OCI-LY3 (cell line): Measurements from ENCODE around the gene CTSW.

Experiments used
- EZH2phosphoT487 ChIP-seq: fragments of 200-600 bp; shearing (Covaris generic); IDR thresholded peaks from 2 replicates; pipeline ENCODE4 v1.6.1; 2018; ENCODE audit warnings: antibody characterized with exemption, mixed run types, low read depth
- TF ChIP-seq, protein P1 (sequence below): fragments of 200-600, 300-600 bp; sonication (generic); IDR thresholded peaks from 2 replicates; pipeline ENCODE4 v1.5.1; 2014; ENCODE audit warnings: antibody characterized with exemption, low read length, low read depth

DNA sequence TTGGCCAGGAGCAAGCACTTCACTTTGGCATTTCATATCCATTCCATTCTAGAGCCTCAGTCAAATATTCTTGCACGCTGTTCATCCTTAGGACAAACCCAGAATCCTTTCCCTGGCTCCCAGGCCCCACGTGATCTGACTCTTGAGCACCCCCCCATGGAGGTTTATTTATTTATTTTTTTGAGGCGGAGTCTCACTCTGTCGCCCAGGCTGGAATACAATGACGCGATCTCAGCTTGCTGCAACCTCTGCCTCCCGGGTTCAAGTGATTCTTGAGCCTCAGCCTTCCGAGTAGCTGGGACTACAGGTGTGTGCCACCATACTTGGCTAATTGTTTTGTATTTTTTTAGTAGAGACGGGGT lies 52.9 kb downstream of the CTSW start:
- no peak for TF ChIP-seq EZH2phosphoT487
- TF ChIP-seq, protein P1, sequence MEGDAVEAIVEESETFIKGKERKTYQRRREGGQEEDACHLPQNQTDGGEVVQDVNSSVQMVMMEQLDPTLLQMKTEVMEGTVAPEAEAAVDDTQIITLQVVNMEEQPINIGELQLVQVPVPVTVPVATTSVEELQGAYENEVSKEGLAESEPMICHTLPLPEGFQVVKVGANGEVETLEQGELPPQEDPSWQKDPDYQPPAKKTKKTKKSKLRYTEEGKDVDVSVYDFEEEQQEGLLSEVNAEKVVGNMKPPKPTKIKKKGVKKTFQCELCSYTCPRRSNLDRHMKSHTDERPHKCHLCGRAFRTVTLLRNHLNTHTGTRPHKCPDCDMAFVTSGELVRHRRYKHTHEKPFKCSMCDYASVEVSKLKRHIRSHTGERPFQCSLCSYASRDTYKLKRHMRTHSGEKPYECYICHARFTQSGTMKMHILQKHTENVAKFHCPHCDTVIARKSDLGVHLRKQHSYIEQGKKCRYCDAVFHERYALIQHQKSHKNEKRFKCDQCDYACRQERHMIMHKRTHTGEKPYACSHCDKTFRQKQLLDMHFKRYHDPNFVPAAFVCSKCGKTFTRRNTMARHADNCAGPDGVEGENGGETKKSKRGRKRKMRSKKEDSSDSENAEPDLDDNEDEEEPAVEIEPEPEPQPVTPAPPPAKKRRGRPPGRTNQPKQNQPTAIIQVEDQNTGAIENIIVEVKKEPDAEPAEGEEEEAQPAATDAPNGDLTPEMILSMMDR: no peak; the same call in 1 of the 2 replicates
